Measurements from ENCODE around the gene SASH3.

SASH3 gene

DNA sequence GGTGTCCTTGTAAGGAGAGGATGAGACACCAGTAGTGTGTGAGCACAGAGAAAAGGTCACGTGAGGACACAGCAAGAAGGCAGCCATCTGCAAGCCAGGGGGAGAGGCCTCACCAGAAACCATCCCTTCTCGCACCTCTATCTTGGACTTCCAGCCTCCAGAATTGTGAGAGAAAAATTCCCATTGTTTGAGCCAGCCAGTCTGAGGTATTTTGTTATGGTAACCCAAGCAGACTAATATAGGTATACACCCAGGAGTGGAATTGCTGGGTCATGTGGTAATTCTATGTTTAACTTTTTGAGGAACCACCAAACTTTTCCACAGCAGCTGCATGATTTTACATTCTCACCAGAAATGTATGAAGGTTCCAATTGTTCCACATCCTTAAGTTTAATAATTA is 38.4 kb downstream of the SASH3 start:
- no peak for DNase-seq

DNA sequence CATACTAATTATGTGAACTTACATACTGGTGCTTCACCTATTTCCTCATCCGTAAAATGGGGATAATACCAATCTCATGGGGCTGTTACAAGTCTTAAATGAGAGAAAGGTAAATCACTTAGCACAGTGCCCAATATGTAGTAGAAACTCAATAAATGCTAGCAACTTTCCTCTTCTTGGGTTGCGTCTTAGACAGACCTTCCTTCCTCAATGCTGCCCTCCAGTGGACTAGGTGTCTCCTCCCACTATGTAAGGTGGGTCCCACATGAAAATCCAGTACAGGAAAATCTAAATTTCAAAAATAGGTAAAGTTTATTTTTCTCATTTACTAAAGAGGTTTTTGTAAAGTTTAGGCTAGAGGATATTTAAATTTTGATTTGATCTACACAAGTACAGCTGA is 43.4 kb downstream of the SASH3 start:
- peak; percentile 5 for DNase-seq

DNA sequence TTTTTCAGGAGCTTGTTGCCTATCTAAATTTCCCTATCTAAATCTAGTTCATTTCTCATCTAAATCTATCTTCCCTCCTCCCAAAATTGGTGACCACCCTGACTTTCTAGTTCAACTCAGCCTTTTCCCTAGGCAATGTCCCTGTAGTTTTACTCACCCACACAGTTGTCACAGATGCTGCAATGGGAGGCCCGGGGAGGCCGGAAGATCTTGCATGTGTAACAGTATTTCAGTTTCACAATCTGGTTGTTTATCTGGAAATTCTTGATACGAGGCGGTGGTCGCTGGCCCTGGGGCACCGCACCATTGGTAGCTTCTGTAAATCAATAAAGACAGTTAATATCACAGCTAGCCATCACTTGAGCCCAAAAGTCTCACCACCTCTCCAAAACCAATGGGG is 43.8 kb downstream of the SASH3 start:
- no peak for DNase-seq

DNA sequence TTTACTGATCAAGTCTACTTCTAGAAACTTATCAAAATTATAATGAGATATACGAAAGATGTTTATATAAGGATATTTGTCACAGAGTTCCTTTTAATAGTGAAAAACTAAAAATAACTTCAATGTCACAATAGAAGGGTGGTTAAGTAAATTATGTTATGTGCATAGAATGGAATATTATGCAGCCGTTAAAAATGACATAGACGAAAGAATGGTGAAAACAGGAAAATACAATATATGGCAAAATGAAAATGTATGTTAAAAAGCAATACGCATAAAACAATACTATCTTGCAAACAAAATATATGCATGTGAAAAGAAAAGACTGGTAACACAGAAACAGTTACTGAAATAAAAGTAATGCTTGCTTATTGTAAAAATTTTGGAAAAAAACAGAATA is 44.9 kb downstream of the SASH3 start:
- DNase-seq = no peak

DNA sequence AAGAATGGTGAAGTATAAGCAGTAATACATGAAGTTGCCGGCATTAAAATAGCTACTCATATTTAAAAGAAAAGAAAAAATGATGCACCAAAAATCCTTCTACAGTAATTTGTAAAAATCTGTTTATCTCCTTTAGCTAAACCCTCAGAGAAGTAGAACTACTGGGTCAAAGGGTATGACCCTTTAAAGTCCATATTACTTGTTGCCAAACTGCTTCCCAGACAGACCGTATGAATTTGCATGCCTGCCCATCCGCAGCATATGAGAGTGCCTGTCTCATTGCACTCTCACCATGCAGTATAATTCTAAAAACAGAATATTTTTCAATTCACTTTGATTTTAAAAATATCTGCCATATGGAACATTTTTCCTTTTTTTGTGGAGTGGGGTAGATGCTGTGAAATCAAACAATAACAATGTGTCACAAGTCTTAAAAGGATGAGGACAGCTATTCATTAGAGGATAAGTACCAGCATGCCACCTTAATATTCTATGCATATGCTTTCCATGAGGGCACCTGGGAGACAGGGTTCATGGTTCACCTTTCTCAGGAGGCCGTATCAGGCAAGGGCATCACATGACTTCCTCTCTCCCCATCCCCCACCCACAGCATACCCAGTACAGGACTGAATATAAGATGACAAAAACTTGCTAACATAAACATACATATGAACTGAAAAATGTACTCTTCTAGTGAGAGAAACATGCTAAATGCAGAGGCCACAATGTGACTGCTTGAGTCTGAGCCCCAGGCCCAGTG is 46.2 kb downstream of the SASH3 start:
- DNase-seq = no peak

DNA sequence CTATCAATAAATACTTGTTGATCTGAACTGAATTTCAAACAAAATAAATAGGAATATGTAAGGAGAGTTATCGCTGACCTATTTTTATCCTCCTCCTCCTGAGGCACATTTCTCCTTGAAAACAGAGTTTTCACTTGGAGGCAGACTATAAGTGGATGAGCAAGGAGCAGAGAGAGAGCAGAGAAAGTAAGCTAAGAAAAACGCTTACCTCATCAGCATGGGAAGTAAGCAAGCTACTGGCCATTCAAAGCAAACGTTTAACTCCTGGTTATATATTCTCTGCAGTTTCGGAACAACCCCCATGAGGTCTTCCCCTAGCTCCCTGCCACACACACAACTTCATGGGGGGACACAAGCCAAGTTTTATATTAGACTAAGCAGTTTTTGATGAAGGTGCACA is 50.7 kb downstream of the SASH3 start:
- DNase-seq = no peak

DNA sequence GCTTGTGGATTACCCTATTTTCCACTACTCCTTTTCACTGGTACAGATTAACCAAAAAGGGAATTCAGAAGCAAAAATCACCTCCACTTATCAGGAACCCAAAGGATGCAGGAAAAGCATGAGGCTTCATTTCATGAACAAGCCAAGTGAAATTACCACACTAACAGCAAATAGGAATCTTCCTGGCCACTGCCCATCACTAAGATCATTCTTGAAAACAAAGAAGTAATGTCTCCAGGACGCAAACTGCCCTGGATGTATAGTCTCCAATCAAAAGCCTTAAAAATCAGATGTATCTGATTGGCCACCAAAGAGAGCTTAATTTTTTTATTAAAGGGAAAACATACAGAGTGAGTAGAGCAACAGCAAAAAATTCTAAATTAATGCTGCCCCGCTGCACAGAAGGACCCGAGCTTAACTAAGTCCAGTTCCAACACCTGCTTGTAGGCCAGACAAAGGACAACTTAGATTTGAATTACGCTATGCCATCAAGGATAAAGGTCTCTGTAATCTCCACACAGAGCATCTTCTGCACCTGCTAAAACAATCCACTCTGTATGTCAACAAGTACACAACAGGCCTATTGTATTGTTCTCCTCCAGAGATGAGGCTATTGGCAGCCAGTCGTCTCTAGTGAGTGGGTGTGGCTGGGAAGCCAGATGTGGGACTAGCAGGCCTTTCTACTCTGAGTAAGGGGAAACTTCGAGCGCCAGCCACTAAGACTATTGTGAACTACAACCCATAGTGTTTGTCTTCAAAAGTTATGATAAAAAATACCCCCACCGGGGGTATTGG is 51.5 kb downstream of the SASH3 start:
- peak; percentile 69 for DNase-seq

DNA sequence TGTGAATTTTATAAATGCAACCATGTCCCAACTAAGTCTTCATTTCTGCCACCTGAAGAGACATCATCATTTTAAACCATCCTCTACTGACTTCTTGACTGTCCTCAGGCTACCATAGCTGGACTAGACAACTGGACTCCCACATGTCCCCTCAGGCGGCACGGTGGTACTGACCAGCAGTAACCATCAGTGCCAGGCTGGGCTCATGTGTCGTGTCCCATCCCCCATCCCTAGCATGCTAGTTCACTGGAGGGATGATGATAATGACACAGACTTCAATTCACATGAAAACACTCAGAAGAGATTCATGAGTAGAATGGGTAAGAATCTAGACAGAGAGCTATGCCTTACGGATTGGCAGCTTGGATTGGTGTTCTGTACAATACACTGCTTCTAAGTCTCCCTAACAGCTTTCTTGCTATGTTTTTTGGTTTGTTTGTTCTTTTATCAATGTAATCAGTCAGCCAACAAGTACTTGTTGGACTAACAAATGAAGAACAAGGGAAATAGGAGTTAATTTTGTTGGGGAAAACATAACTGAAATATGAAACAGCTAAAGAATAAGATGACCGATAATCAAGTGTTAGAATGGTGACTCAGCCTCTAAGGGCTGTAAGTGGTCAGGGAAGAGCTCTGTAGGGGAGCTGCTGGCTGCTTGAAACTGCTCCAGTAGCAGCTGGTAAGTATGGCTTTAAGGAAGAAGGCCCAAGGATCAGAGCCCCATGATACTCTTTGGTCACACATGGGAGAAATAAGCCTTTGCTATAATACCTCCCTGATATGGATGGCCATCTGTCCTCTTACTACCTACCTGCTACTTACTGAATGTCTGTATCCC is 53.6 kb downstream of the SASH3 start:
- no peak for DNase-seq

DNA sequence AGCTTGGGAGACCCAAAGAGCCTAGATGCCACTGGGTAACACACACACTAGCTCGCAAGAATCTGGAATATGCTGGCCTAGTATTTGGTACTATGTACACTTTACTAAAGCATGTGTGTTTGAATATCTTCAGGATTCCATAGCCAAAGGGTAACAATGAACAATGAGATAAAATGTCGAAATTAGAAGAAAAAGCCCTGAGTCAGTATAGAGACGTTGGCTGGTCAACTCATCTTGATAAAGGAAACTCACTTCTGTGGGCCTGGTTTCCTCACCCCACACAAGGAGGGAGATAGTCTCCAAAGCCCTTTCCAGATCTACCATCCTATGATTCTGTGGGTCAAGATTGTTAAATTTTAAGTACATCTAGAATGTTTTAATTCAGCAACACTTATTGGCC is 57.1 kb downstream of the SASH3 start:
- DNase-seq = no peak

DNA sequence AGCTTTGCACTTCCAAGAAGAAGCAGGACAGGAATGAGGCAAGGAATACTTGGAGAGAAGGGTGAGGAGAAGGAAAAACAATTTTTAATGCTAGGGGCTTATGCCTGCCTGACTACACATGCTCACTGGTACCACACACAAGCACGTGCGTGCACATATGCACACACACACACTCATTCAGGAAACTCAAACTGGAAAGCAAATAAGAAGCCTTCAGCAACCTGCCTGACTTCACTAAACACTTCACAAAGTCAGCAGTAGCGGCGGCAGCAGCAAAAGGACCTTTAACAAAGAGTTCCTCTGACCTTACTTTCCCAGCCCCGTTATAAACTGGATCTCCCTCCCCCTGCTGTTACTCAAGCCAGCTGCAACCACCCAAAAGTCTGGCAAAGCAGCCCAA is 60.6 kb downstream of the SASH3 start:
- DNase-seq = no peak

DNA sequence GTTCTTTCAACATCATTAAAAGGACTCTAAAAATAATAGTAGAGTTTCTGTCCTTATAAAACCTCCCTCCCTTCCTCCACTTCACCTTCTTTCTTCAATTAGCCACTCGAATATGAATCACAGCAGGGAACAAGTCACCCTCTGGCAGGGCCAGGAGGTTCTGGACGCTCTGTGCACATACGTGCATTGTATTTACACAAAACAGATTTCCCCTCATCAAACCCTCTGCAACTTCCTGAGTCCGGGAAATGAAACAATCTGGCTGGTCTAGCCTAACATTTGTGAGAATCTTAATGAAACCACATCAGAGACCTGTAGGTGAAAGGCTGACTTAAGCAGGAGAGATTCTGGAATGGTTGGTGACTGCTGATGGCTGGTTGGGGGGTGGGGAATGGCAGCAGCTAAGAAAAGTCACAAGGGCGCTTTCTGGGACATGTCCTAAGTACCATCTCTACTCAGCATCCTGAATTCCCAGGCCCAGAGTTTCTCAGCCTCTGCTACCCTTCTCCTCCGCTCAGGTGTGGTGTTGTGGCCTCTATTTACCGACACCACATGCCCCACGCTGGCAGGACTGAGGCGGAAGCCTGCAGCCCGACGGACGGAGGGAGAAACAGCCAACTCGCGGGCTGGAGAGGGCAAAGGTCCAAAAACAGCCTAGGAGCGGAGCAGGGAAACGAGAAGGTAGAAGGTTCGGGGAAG is 62.9 kb downstream of the SASH3 start:
- peak; percentile 33 for DNase-seq

DNA sequence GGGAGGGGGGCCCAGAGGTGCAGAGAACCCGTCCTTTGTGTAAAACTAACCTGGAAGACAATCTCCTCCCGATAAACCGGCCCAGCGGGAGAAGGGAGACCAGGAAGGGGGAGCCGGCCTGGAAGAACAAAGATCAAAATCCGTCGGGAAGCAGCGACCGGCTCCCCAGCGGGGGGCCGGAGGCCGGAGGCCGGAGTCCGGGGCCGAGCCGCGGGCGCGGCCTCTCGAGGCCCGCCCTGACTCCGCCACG is 63.4 kb downstream of the SASH3 start:
- no peak for DNase-seq

DNA sequence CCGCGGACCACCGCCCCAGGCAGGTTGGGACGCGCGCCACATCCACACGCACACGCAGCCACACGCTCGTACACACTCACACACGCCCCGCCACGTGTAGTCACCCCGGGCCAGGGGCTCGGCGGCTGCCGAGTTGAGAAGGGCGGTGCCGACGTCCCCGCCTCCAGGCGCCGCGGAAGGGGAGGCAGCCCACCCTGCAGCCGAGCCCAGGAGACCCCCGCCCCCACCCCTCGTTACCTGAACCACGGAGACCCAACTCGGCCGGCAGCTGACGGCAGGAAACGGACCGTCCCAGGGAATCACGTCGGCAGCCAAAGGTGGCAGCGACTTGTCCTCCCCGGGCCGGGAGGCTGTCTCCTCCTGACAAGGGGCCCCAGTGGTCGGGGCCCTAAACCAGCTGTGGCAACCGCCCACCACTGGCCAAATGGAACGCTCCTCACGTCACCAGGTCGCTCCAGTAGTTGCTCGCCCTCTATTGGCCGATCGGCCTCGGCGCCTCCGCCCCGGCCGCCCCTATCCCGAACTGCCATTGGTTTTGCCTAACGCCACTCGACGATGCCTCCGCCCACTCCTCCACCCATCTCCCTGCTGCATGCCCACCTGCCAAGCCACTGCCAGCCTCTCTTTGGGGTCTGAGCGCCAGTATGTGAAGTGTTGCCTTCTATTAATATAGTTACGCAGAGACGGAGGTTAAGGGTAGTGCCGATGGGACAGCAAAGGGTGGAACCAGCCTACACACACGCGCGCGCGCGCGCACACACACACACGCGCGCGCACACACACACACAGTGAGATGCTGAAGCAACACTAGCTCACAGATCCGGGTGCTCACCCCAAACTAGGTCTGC is 63.9 kb downstream of the SASH3 start, which contains the start of gene ZDHHC9:
TSS of gene ZDHHC9 (minus strand) at position 428 of the 848 bp plus-strand sequence. CDS start 1,941 bp downstream, outside the sequence.
- DNase-seq = peak; percentile 90
